ENCODE measurements around the gene RNF38.
"Not testable (repeated sequence)": the region's sequence is repeated elsewhere in the genome, so short reads cannot be mapped to it uniquely, and the experiment has no call there.

RNF38 gene

DNA sequence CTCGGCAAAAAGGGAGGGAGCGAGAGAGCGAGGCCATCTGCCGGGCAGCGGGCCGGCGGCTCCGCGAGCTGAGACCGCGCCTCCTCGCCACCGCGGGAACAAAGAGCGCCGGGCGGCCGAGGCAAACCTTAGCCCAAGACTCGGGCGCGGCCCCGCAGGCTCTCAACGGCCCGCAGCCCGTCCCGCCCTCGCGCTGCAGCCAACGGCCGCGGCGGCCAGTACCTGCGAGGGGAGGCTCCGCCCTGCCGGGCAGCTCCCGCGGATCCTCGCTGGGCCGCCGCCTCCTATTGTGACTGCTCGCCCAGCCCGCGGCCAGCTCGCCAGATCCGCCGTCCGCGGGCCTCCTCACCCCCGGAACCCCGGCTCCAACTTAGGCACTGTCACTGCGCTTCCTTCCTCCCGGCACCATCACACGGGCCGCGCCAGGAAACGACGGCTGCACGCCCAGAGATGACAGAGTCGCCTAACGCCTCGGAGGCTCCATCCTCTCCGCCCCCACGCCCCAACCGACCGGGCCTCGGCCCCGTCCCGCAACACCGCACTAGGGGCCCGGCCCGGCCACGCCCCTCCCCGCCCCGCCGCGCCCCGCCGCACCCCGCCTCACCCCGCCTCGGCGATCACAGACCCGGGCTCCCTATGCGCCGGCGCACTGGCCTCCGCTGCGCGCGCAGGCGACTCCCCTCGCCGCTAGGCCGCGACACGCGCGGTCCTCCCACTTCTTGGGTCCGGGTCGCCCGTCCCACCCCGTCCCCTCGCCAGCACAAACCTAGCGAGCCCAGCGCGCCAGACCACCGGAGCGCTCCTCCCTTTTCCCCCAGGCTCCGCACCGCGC, 479 bp upstream of the RNF38 start:
- TF ChIP-seq, protein P1, sequence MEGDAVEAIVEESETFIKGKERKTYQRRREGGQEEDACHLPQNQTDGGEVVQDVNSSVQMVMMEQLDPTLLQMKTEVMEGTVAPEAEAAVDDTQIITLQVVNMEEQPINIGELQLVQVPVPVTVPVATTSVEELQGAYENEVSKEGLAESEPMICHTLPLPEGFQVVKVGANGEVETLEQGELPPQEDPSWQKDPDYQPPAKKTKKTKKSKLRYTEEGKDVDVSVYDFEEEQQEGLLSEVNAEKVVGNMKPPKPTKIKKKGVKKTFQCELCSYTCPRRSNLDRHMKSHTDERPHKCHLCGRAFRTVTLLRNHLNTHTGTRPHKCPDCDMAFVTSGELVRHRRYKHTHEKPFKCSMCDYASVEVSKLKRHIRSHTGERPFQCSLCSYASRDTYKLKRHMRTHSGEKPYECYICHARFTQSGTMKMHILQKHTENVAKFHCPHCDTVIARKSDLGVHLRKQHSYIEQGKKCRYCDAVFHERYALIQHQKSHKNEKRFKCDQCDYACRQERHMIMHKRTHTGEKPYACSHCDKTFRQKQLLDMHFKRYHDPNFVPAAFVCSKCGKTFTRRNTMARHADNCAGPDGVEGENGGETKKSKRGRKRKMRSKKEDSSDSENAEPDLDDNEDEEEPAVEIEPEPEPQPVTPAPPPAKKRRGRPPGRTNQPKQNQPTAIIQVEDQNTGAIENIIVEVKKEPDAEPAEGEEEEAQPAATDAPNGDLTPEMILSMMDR (IDR thresholded peaks at IDR 0.05; ENCODE audit: insufficient read depth, low read length, missing control alignments), result no peak
- POLR2A ChIA-PET, result interaction anchor here (0.5 to 1.0 kb wide), 2 partner anchors 143 to 293 kb away, joined by 3 to 4 read pairs; partner anchors contain the start of gene GNE
- DNase-seq (ENCODE audit: low read depth, low spot score), result no peak
- CTCF ChIA-PET, result interaction anchor here (11.8 kb wide), 1 partner anchor 155 kb away, joined by 345 read pairs; no protein-coding TSS in a partner anchor
- H3K4me3 ChIP-seq (ENCODE audit: low read depth, low read length), result peak overlapping the region; percentile 78

DNA sequence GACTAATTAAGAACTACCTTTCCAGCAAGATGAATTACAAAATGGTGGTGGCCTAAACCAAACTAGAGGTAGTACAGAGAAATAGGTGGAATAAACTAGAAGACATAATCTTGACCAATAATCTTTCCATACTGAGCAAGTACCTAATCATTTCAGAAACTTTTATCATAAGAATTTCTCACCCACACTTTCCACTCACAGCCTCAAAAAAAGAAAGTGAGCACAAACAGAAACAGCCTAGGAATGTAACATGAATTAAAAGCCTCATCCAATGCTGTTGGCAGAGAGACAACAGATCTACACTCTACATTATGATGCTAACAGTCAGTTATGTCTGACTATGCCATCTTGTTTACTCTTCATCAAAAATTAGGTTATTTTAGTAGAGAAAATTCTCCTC, 1.3 kb downstream of the RNF38 start:
- POLR2A ChIA-PET, result no interaction called here
- peak; percentile 58 for DNase-seq (ENCODE audit: low read depth, low spot score)
- CTCF ChIA-PET, result interaction anchor here (11.8 kb wide), 1 partner anchor 157 kb away, joined by 345 read pairs; no protein-coding TSS in a partner anchor
- peak overlapping the region; percentile 30 for H3K4me3 ChIP-seq (ENCODE audit: low read depth, low read length)
- TF ChIP-seq, protein P1 (IDR thresholded peaks at IDR 0.05; ENCODE audit: insufficient read depth, low read length, missing control alignments), result no peak

DNA sequence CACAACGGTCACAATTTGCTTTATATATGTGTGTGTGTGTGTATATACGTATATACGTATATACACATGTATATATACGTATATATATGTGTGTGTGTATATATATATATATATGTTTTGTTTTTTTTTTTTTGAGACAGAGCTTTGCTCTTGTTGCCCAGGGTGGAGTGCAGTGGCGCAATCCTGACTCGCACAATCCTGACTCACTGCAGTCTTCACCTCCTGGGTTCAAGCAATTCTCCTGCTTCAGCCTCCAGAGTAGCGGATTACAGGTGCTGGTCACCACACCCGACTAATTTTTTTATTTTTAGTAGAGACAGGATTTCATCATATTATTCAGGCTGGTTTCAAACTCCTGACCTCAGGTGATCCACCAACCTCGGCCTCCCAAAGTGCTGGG, 3.1 kb downstream of the RNF38 start:
- no peak overlapping the region for H3K4me3 ChIP-seq (ENCODE audit: low read depth, low read length)
- TF ChIP-seq, protein P1 (IDR thresholded peaks at IDR 0.05; ENCODE audit: insufficient read depth, low read length, missing control alignments), result no peak
- CTCF ChIA-PET, result interaction anchor here (1.4 to 1.5 kb wide), 2 partner anchors 9 to 53 kb away, joined by 3 to 8 read pairs; no protein-coding TSS in a partner anchor
- POLR2A ChIA-PET, result no interaction called here
- DNase-seq (ENCODE audit: low read depth, low spot score), result no peak

DNA sequence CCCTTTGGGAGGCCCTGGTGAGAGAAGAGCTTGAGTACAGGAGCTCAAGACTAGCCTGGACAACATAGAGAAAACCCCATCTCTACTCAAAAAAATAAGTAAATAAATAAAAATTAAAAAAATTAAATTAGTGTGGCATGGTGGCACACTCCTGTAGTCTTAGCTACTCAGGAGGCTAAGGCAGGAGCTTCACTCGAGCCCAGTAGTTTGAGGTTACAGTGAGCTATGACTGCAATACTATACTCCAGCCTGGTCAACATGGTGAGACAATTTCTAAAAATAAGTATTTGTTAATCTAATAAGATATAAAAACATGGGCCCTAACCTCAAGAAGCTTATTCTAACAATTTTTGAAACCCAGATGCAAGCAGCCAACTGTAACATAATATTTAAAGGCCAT, 7.6 kb downstream of the RNF38 start:
- no peak for DNase-seq (ENCODE audit: low read depth, low spot score)
- ChIA-PET POLR2A (no interaction called here), CTCF (interaction anchor here (0.6 to 2.6 kb wide), 4 partner anchors 15 to 203 kb away, joined by 3 to 24 read pairs (median 4); no protein-coding TSS in a partner anchor)
- TF ChIP-seq, protein P1 (IDR thresholded peaks at IDR 0.05; ENCODE audit: insufficient read depth, low read length, missing control alignments), result no peak
- no peak overlapping the region for H3K4me3 ChIP-seq (ENCODE audit: low read depth, low read length)

DNA sequence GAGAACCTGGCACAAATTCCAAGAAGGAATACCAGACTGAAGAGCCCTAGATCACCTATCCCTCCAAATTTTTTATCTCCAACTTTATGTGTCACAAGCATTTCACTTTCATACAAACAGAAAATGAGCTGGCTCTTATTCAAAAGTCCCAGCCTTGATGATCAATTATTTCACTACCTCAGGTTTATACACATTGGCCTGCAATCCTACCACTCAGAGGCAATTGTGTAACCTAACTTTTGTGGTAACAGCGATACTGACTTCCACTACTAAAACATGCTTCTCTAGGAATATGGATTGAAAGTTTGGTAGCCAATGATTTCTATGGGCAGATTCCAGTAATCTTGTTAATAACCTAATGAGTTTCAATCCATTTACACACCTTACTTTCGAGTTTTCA, 10.5 kb downstream of the RNF38 start:
- POLR2A ChIA-PET, result no interaction called here
- TF ChIP-seq, protein P1 (IDR thresholded peaks at IDR 0.05; ENCODE audit: insufficient read depth, low read length, missing control alignments), result no peak
- DNase-seq (ENCODE audit: low read depth, low spot score), result no peak
- no peak overlapping the region for H3K4me3 ChIP-seq (ENCODE audit: low read depth, low read length)
- CTCF ChIA-PET, result interaction anchor here (1.1 to 1.6 kb wide), 2 partner anchors 60 to 166 kb away, joined by 3 to 6 read pairs; no protein-coding TSS in a partner anchor

DNA sequence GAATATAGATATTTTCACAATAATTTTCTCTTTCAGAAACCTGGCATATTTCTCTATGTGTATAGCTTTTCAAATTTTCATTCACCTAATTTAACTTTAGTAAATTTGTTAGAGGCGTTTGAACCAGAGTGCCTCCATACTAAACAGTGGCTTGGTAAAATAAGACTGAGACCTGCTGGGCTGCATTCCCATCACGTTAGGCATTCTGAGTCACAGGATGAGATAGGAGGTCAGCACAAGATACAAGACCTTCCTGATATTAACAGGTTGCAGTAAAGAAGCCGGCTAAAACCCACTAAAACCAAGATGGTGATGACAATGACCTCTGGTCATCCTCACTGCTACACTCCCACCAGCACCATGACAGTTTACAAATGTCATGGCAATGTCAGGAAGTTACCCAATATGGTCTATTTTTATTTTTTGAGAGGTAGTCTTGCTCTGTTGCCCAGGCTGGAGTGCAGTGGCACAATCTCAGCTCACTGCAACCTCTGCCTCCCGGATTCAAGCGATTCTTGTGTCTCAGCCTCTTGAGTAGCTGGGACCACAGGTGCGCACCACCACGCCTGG, 13.6 kb downstream of the RNF38 start:
- POLR2A ChIA-PET; H3K4me3 ChIP-seq (ENCODE audit: low read depth, low read length); DNase-seq (ENCODE audit: low read depth, low spot score): not testable (repeated sequence)
- CTCF ChIA-PET, result interaction anchor here (0.7 kb wide), 1 partner anchor 64 kb away, joined by 3 read pairs; no protein-coding TSS in a partner anchor

All from AG04449 (cell line).